BLaER1 treated with 17β-estradiol and CSF1 and Interleukin-3, amounts not matched to agents 10 nM and 100 nM (cell line): Measurements from ENCODE around the gene PRSS33.

Experiments used
- H3K27ac ChIP-seq, 11 experiments: shearing (Covaris generic); formaldehyde crosslinking; 2 replicates each; pipeline ENCODE4 v1.8.1; 2022
- H3K27me3 ChIP-seq, 11 experiments: shearing (Covaris generic); formaldehyde crosslinking; 2 replicates each; pipeline ENCODE4 v1.8.1; 2022
- H3K36me3 ChIP-seq, 11 experiments: shearing (Covaris generic); formaldehyde crosslinking; 2 replicates each; pipeline ENCODE4 v1.8.1; 2022
- H3K4me1 ChIP-seq, 10 experiments: shearing (Covaris generic); formaldehyde crosslinking; 2 replicates each; pipeline ENCODE4 v1.8.1; 2022
- H3K4me2 ChIP-seq, 11 experiments: shearing (Covaris generic); formaldehyde crosslinking; 2 replicates each; pipeline ENCODE4 v1.8.1; 2022
- H3K4me3 ChIP-seq, 10 experiments: shearing (Covaris generic); formaldehyde crosslinking; 2 replicates each; pipeline ENCODE4 v1.8.1; 2022
- H3K9ac ChIP-seq, 11 experiments: shearing (Covaris generic); formaldehyde crosslinking; 2 replicates each; pipeline ENCODE4 v1.8.1; 2022
- H3K9me3 ChIP-seq, 11 experiments: shearing (Covaris generic); formaldehyde crosslinking; replicated peaks in 1 of 11; 2 replicates each; pipeline ENCODE4 v1.8.1; 2022
- H4K20me1 ChIP-seq, 11 experiments: shearing (Covaris generic); formaldehyde crosslinking; 2 replicates each; pipeline ENCODE4 v1.8.1; 2022
- Cebpa-rat ChIP-seq, 11 experiments: shearing (Covaris generic); IDR thresholded peaks; 2 replicates each; pipeline ENCODE4 v1.8.1; 2022

The PRSS33 gene

GRCh38 chr16:2818272-2818876, 31.0 kb upstream of the PRSS33 start:
- TF ChIP-seq Cebpa-rat (IDR thresholded peaks at IDR 0.05), result no peak
- peak overlapping the region in 5 of 10 experiments; percentile 43 to 64 (median 55); a peak in 5 of 20 replicates for H3K4me3 ChIP-seq

GRCh38 chr16:2817340-2818271, 30.2 kb upstream of the PRSS33 start:
- Histone ChIP-seq H3K4me3 (peak overlapping the region; percentile 37 to 64 (median 50)), H3K27ac (peak overlapping the region in 9 of 11 experiments; percentile 48 to 69 (median 60); a peak in 17 of 22 replicates), H3K4me2 (peak overlapping the region; percentile 42 to 70 (median 62)), H3K27me3 (no peaks in the 10 kb centered on the region), H3K9me3 (no peaks in the 10 kb centered on the region), H4K20me1 (no peaks in the 10 kb centered on the region; a peak in 1 of 22 replicates), H3K4me1 (peaks cover 8 to 31% (median 20%) of the 10 kb centered on the region in 10 experiments; a peak in 17 of 20 replicates), H3K36me3 (no peaks in the 10 kb centered on the region), H3K9ac (peak overlapping the region; percentile 56 to 75 (median 68); a peak in 20 of 22 replicates)
- TF ChIP-seq Cebpa-rat (IDR thresholded peaks at IDR 0.05), result no peak

More at GRCh38 chr16:2818272-2818876, 31.0 kb upstream of the PRSS33 start:
- Histone ChIP-seq H3K9me3 (no peaks in the 10 kb centered on the region), H3K4me1 (peaks cover 8 to 31% (median 20%) of the 10 kb centered on the region in 10 experiments; a peak in 17 of 20 replicates), H3K27ac (peak overlapping the region in 1 of 11 experiments; percentile 66; a peak in 1 of 22 replicates), H3K36me3 (no peaks in the 10 kb centered on the region), H3K27me3 (no peaks in the 10 kb centered on the region), H3K4me2 (peak overlapping the region in 9 of 11 experiments; percentile 42 to 70 (median 62); a peak in 18 of 22 replicates), H4K20me1 (no peaks in the 10 kb centered on the region; a peak in 1 of 22 replicates), H3K9ac (peak overlapping the region in 3 of 11 experiments; percentile 56 to 73 (median 68); a peak in 5 of 22 replicates)

GRCh38 chr16:2816751-2817339, 29.5 kb upstream of the PRSS33 start, which contains the start of gene PRSS21:
Gene PRSS21 (plus strand): TSS chr16:2817237. CDS start chr16:2817269, 32 bp downstream.
- H3K9me3 ChIP-seq, result no peaks in the 10 kb centered on the region
- H3K36me3 ChIP-seq, result no peaks in the 10 kb centered on the region
- peak within 1 kb of the TSS; percentile 53 to 78 (median 68) for H3K4me2 ChIP-seq
- H3K9ac ChIP-seq, result peak within 1 kb of the TSS; percentile 56 to 75 (median 68)
- H4K20me1 ChIP-seq, result no peaks in the 10 kb centered on the region; a peak in 1 of 22 replicates
- no peaks in the 10 kb centered on the region for H3K27me3 ChIP-seq
- peaks cover 8 to 37% (median 26%) of the 10 kb centered on the region in 10 experiments for H3K4me1 ChIP-seq
- peak within 1 kb of the TSS in 10 of 11 experiments; percentile 48 to 69 (median 63); a peak in 18 of 22 replicates for H3K27ac ChIP-seq
- no peak for TF ChIP-seq Cebpa-rat (IDR thresholded peaks at IDR 0.05)
- peak within 1 kb of the TSS; percentile 37 to 64 (median 50) for H3K4me3 ChIP-seq

- Histone ChIP-seq H3K4me1 (peaks cover 8 to 42% (median 30%) of the 10 kb centered on the region in 10 experiments), H3K27me3 (no peaks in the 10 kb centered on the region), H3K4me2 (0 out of 22 replicates have a peak overlapping the region, but pooled peaks of 3 of the 11 experiments have one; percentile 5 to 15 (median 5)), H3K9me3 (no peaks in the 10 kb centered on the region), H3K9ac (peak overlapping the region in 1 of 11 experiments; percentile 35; a peak in 1 of 22 replicates), H4K20me1 (no peaks in the 10 kb centered on the region), H3K4me3 (no peak overlapping the region), H3K27ac (no peak overlapping the region), H3K36me3 (no peaks in the 10 kb centered on the region)
- no peak for TF ChIP-seq Cebpa-rat (IDR thresholded peaks at IDR 0.05)
Observed at GRCh38 chr16:2815299-2815771, 28.0 kb upstream of the PRSS33 start.

- H3K4me2 ChIP-seq, result 0 out of 22 replicates have a peak overlapping the region, but pooled peaks of 3 of the 11 experiments have one; percentile 5 to 15 (median 5)
- H3K4me1 ChIP-seq, result peaks cover 8 to 42% (median 30%) of the 10 kb centered on the region in 10 experiments
- no peak overlapping the region for H3K4me3 ChIP-seq
- no peaks in the 10 kb centered on the region for H3K9me3 ChIP-seq
- H3K27me3 ChIP-seq, result no peaks in the 10 kb centered on the region
- no peak for TF ChIP-seq Cebpa-rat (IDR thresholded peaks at IDR 0.05)
- H3K9ac ChIP-seq, result peak overlapping the region in 1 of 11 experiments; percentile 35; a peak in 1 of 22 replicates
- H3K27ac ChIP-seq, result no peak overlapping the region
- no peaks in the 10 kb centered on the region for H3K36me3 ChIP-seq
- no peaks in the 10 kb centered on the region for H4K20me1 ChIP-seq
Observed at GRCh38 chr16:2814551-2815298, 27.4 kb upstream of the PRSS33 start.

GRCh38 chr16:2813771-2814221, 26.4 kb upstream of the PRSS33 start:
- peaks cover 8 to 42% (median 30%) of the 10 kb centered on the region in 10 experiments for H3K4me1 ChIP-seq
- H3K4me3 ChIP-seq, result no peak overlapping the region
- TF ChIP-seq Cebpa-rat (IDR thresholded peaks at IDR 0.05), result no peak
- no peak overlapping the region for H3K27ac ChIP-seq
- H3K9me3 ChIP-seq, result no peaks in the 10 kb centered on the region
- H3K27me3 ChIP-seq, result no peaks in the 10 kb centered on the region
- H3K36me3 ChIP-seq, result no peaks in the 10 kb centered on the region
- H3K9ac ChIP-seq, result no peak overlapping the region
- H3K4me2 ChIP-seq, result 0 out of 22 replicates have a peak overlapping the region, but pooled peaks of 1 of the 11 experiments have one; percentile 20
- no peaks in the 10 kb centered on the region for H4K20me1 ChIP-seq

- no peak overlapping the region for H3K4me3 ChIP-seq
- no peaks in the 10 kb centered on the region for H3K36me3 ChIP-seq
- no peaks in the 10 kb centered on the region for H4K20me1 ChIP-seq
- no peaks in the 10 kb centered on the region for H3K27me3 ChIP-seq
- H3K4me1 ChIP-seq, result peaks cover 8 to 36% (median 29%) of the 10 kb centered on the region in 10 experiments
- H3K4me2 ChIP-seq, result peak overlapping the region in 10 of 11 experiments; percentile 9 to 65 (median 39); a peak in 18 of 22 replicates
- no peak for TF ChIP-seq Cebpa-rat (IDR thresholded peaks at IDR 0.05)
- peak overlapping the region in 3 of 11 experiments; percentile 4 to 15 (median 8); a peak in 2 of 22 replicates for H3K27ac ChIP-seq
- 0 out of 22 replicates have a peak overlapping the region, but pooled peaks of 4 of the 11 experiments have one; percentile 1 to 37 (median 15) for H3K9ac ChIP-seq
- no peaks in the 10 kb centered on the region for H3K9me3 ChIP-seq
Observed at GRCh38 chr16:2811703-2812471, 24.5 kb upstream of the PRSS33 start.
